ENCODE results near the gene NR6A1.

GRCh38 chr9:124793015-124793541 is 22.0 kb upstream of the NR6A1 start:
- no peak for TF ChIP-seq POLR2A (IDR thresholded peaks at IDR 0.05)
- no peak for TF ChIP-seq CTCF (IDR thresholded peaks at IDR 0.05 in 8 of 11, conservative IDR thresholded peaks at IDR 0.05 in 3 of 11)
